TTC549 (cell line): ENCODE measurements around the gene CCT7.

Source experiments
- FAIRE-seq: peaks from 2 replicates; lab custom pipeline; 2012; peaks lifted over from hg19 to GRCh38; lab: Jason Lieb, UNC

CCT7 gene

GRCh38 chr2:73268830-73269685 is 35.0 kb downstream of the CCT7 start:
- no peak for FAIRE-seq

- FAIRE-seq: no peak
Observed at GRCh38 chr2:73269686-73270465, 35.8 kb downstream of the CCT7 start.

GRCh38 chr2:73272270-73272669 is 38.2 kb downstream of the CCT7 start:
- no peak for FAIRE-seq

GRCh38 chr2:73279852-73280251 is 45.7 kb downstream of the CCT7 start:
- FAIRE-seq: no peak

GRCh38 chr2:73281244-73281643 is 47.1 kb downstream of the CCT7 start:
- FAIRE-seq: no peak

- no peak for FAIRE-seq
Observed at GRCh38 chr2:73282924-73283544, 48.9 kb downstream of the CCT7 start.

GRCh38 chr2:73283545-73284295 is 49.6 kb downstream of the CCT7 start:
- no peak for FAIRE-seq

GRCh38 chr2:73284296-73285158 is 50.4 kb downstream of the CCT7 start, which contains the start of gene FBXO41:
Gene FBXO41 (minus strand): TSS chr2:73284478. CDS start chr2:73269630, 14,848 bp downstream.
- FAIRE-seq: no peak

GRCh38 chr2:73285159-73285739 is 51.1 kb downstream of the CCT7 start:
- no peak for FAIRE-seq

- FAIRE-seq: no peak
Observed at GRCh38 chr2:73286134-73286655, 52.1 kb downstream of the CCT7 start.

GRCh38 chr2:73289304-73289703 is 55.2 kb downstream of the CCT7 start:
- no peak for FAIRE-seq

- FAIRE-seq: no peak
Observed at GRCh38 chr2:73290049-73290839, 56.1 kb downstream of the CCT7 start.

- FAIRE-seq: no peak
Observed at GRCh38 chr2:73291093-73291460, 57.0 kb downstream of the CCT7 start.

GRCh38 chr2:73291461-73292315 is 57.6 kb downstream of the CCT7 start:
- no peak for FAIRE-seq

GRCh38 chr2:73292316-73292905 is 58.3 kb downstream of the CCT7 start:
- no peak for FAIRE-seq

GRCh38 chr2:73292906-73293533 is 58.9 kb downstream of the CCT7 start:
- no peak for FAIRE-seq

- no peak for FAIRE-seq
Observed at GRCh38 chr2:73293534-73294171, 59.5 kb downstream of the CCT7 start, which contains the start of gene EGR4. Gene EGR4 (minus strand): TSS chr2:73293548. CDS start chr2:73293317, 231 bp downstream.
